GM19099 (cell line): ENCODE results near the gene LHFPL6.

Experiments used
- POLR2A ChIP-seq: IDR thresholded peaks from 3 replicates; pipeline ENCODE4 v1.6.1; 2011; ENCODE audit warnings: low read depth; ENCODE audit not compliant: insufficient read length; ENCODE audit errors: extremely low read depth

LHFPL6 gene

DNA sequence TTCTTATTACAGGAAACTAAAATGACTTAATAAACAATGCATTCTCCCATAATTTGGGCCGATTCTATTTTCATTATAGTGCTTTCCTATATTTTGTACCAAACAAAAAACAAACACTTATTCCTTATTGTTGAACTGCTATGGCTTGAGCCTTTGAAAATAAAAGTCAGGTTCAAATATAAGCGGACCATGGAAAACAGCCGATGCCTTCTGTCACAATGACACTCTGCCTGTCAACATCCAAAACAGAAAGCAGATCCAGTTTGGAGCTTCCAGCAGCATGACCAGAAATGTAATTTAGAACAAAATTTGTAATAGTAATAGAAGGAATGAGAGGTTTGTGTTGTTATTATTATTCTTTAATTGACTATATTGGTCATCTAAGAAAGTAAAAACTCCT is 194.5 kb downstream of the LHFPL6 start:
- no peak for TF ChIP-seq POLR2A

- no peak for TF ChIP-seq POLR2A
Measured at GRCh38 chr13:39407786-39408185, 195.2 kb downstream of the LHFPL6 start.

- no peak for TF ChIP-seq POLR2A
Measured at GRCh38 chr13:39407138-39407537, 195.9 kb downstream of the LHFPL6 start.

DNA sequence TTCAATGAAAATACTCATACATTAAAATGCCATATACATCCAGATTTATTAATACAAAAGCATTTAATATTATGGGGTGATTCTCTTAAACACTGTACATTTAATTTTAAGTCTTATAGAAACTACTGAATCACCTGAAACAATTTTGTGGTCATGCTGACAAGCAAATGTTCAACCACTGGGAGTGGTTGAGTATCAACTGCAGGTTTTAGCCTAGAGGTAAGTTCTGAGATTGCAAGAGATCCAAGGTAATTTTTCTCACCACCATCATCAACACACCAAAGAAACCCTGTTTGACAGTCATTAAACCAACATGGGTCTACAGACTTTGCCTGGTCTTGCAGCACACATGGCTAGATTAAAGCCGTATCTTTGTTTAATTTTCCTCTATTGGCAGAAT is 196.3 kb downstream of the LHFPL6 start:
- TF ChIP-seq POLR2A = no peak

GRCh38 chr13:39405596-39406205 is 197.3 kb downstream of the LHFPL6 start:
- TF ChIP-seq POLR2A = no peak

DNA sequence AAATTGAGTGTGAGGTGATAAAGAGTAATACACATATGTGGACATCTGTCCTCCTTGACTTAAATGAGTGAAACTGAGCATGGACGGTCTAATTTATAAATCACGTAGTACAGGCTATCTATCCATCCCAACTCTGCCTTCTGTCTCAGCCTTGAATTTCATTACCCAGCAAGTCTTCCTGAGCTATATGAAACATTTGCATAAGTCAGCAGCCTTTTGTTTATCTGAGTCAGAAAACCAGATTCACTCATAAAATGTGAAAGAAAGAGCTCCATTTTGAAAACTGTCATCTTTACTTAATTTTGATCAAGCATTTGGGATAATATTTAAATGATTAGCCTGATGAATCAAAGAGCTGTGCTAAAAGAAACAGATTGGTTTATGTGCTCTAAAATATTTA is 197.9 kb downstream of the LHFPL6 start:
- no peak for TF ChIP-seq POLR2A

- no peak for TF ChIP-seq POLR2A
Measured at GRCh38 chr13:39403106-39403505, 199.9 kb downstream of the LHFPL6 start.

DNA sequence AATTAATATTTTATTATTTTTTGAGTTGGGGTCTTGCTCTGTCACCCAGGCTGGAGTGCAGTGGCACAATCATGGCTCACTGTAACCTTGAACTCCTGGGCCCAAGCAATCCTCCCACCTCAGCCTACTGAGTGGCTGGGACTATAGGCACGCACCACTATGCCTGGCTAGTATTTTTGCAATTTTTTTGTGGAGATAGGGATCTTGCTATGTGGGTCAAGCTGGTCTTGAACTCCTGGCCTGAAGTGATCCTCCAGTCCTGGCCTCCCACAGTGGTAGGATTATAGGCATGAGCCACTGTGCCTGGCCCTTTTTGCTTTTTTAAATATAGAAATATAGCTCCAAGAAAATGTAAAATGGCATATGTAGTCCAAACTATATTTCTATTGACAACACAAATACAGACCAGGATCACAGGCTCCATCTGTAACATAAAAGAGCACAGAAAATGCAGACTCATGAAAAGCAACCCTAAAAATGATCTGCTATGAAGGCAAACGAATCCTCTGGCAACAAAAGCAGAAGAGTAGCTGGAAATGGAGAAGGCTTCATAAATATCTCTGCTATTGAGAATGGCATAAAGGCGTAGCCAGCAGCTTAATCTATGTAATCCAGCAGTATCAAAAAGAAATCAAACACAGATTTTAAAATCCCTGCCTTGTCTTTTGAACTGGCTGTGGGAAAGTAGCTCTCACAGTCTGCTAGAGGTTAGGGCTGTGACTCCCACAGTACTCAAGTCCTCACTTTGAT is 200.6 kb downstream of the LHFPL6 start:
- no peak for TF ChIP-seq POLR2A

DNA sequence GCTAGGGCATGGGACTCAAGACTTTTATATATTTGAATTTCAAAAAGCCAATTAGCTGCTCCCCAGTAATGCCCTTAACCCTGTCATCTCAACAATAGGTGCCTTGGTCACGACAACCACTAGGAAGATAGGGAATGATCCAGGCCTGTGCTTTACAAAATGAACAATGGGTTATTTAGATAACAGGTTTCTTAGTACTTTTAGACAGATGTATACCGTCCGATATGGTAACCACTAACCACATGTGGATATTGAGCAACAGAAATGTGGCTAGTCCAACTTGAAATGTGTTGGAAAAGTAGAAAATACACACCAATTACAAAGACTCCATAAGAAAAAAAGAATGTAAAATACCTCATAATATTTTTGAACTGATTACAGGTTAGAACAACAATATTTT is 201.2 kb downstream of the LHFPL6 start:
- no peak for TF ChIP-seq POLR2A

- no peak for TF ChIP-seq POLR2A
Measured at GRCh38 chr13:39401046-39401705, 201.8 kb downstream of the LHFPL6 start.

DNA sequence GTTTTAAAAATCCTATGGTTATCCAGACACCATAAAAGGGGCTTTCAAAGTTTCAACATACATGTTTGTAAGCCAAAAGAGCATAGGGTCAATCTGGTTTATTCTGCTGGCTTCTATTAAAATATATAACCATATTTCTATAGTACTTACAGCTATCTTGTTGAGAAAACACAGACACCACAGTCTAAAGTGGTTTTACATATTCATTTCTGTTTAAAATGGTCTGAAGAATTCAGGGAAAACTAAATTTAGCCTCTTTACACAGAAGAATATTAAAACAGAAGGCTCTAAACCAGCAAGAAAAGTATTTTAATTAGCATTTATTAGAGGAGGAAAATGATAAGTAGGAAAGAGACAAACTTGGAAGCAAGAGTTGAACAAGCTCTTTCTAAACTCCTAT is 203.9 kb downstream of the LHFPL6 start:
- TF ChIP-seq POLR2A = no peak

GRCh38 chr13:39397896-39398265 is 205.1 kb downstream of the LHFPL6 start:
- no peak for TF ChIP-seq POLR2A

GRCh38 chr13:39397226-39397895 is 205.6 kb downstream of the LHFPL6 start:
- no peak for TF ChIP-seq POLR2A

- TF ChIP-seq POLR2A = no peak
Measured at GRCh38 chr13:39394796-39395678, 208.0 kb downstream of the LHFPL6 start.

DNA sequence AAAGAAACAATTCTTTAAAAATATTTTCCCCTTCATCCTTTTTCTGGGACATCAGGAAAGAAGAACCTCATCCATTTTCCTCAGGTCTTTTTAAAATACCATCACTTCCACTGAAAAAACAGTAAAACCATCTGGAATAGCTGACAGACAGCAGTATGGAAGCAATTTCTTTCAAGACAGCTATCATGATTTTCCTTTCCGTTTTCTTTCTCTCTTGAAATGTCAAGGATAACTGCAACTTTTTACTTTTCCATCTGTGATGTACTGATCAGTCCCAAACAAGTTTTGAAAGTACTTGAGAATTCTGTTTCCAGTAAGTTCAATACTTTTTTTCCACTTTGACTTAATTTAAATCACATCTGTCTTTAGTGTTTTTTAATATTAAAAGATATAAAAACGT is 211.2 kb downstream of the LHFPL6 start:
- no peak for TF ChIP-seq POLR2A
